Colon (tissue), 2 donors: ENCODE measurements around the gene CFAP69.
A peak's percentile ranks its signal among the peaks of the same experiment; 100 is the strongest.
"Not testable (repeated sequence)": the region's sequence is repeated elsewhere in the genome, so short reads cannot be mapped to it uniquely, and the experiment has no call there.

Experiments
- FAIRE-seq: peaks from 2 replicates; lab custom pipeline; 2012; peaks lifted over from hg19 to GRCh38; lab: Jason Lieb, UNC
- donor health status: control.
- donor health status: control.

The CFAP69 gene

GRCh38 chr7:90233569-90233968 is 11.4 kb upstream of the CFAP69 start:
- no peak for FAIRE-seq

- no peak for FAIRE-seq
These were observed 8.2 kb upstream of the CFAP69 start for GRCh38 chr7:90236721-90237289.

- FAIRE-seq: no peak
These were observed 7.0 kb upstream of the CFAP69 start for GRCh38 chr7:90238022-90238421.

- FAIRE-seq: no peak
These were observed 6.4 kb upstream of the CFAP69 start for GRCh38 chr7:90238583-90238982.

GRCh38 chr7:90239050-90239449 is 5.9 kb upstream of the CFAP69 start:
- FAIRE-seq: no peak

GRCh38 chr7:90239625-90240228 is 5.2 kb upstream of the CFAP69 start:
- no peak for FAIRE-seq

GRCh38 chr7:90242369-90243168 is 2.4 kb upstream of the CFAP69 start:
- FAIRE-seq: no peak

GRCh38 chr7:90243556-90243955 is 1.4 kb upstream of the CFAP69 start:
- no peak for FAIRE-seq

- FAIRE-seq: no peak
These were observed 437 bp upstream of the CFAP69 start for GRCh38 chr7:90244565-90244908.

- FAIRE-seq: no peak
These were observed 1.2 kb downstream of the CFAP69 start for GRCh38 chr7:90246171-90246570.

GRCh38 chr7:90248706-90249105 is 3.7 kb downstream of the CFAP69 start:
- FAIRE-seq: no peak

GRCh38 chr7:90250601-90251303 is 5.8 kb downstream of the CFAP69 start:
- no peak for FAIRE-seq

GRCh38 chr7:90251304-90251635 is 6.3 kb downstream of the CFAP69 start:
- no peak for FAIRE-seq

GRCh38 chr7:90256011-90256410 is 11.0 kb downstream of the CFAP69 start:
- not testable (repeated sequence) for FAIRE-seq

- FAIRE-seq: peak; percentile 5
These were observed 11.8 kb downstream of the CFAP69 start for GRCh38 chr7:90256778-90257177.

- no peak for FAIRE-seq
These were observed 16.5 kb downstream of the CFAP69 start for GRCh38 chr7:90261441-90261840.

- FAIRE-seq: peak; percentile 98
These were observed 17.5 kb downstream of the CFAP69 start for GRCh38 chr7:90262438-90262837.

GRCh38 chr7:90266808-90267207 is 21.8 kb downstream of the CFAP69 start:
- no peak for FAIRE-seq

- no peak for FAIRE-seq
These were observed 22.4 kb downstream of the CFAP69 start for GRCh38 chr7:90267263-90267858.

- FAIRE-seq: no peak
These were observed 24.2 kb downstream of the CFAP69 start for GRCh38 chr7:90269163-90269562.

GRCh38 chr7:90270431-90271178 is 25.6 kb downstream of the CFAP69 start:
- FAIRE-seq: no peak

GRCh38 chr7:90271753-90272152 is 26.8 kb downstream of the CFAP69 start:
- FAIRE-seq: no peak
